Stimulated activated naive CD4-positive, alpha-beta T cell (primary cell): ENCODE results near the gene HES1.

ENCODE experiments used
- DNase-seq, 6 experiments: peaks; one replicate each; lab custom pipeline; 2025; lab: John Stamatoyannopoulos, UW

HES1 gene

DNA sequence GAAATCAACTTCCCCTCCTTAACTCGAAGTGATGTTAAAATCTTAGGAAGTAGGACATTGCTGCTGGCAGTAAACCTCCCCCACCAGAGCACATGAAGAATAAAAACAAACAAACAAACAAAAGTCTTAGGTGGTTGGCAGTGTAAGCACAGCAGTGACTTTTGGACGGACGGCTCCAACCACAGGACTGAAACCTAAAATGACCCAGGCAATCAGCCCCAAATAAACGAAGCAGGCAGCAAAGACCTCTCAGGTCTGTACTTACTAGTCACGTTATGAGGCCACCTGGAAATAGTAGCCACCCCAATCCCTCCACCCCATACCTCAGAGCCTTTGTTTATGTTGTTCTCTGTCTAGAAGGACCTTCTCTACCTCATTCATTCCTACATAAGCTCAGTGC lies 33.5 kb upstream of the HES1 start:
- DNase-seq, result no peak

DNA sequence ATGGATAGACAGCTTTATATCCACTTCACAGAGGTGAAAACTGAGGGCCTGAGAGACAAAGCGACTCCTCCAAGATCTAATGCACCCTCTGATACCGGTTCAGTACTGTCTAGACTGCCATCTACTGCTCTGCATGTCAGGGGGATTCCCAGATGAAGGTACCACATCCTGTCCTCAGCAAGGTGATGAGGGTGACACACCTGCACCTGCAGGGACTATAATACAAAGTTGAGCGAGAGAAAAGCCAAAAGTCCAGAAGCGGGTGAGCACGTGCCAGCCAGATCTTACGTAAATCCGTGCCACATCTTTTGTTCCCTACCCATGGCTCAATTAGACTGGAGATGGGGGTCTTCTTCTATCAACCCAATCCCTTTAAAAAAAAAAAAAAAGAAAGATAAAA lies 32.4 kb upstream of the HES1 start:
- peak; percentile 4 to 66 (median 48) for DNase-seq

DNA sequence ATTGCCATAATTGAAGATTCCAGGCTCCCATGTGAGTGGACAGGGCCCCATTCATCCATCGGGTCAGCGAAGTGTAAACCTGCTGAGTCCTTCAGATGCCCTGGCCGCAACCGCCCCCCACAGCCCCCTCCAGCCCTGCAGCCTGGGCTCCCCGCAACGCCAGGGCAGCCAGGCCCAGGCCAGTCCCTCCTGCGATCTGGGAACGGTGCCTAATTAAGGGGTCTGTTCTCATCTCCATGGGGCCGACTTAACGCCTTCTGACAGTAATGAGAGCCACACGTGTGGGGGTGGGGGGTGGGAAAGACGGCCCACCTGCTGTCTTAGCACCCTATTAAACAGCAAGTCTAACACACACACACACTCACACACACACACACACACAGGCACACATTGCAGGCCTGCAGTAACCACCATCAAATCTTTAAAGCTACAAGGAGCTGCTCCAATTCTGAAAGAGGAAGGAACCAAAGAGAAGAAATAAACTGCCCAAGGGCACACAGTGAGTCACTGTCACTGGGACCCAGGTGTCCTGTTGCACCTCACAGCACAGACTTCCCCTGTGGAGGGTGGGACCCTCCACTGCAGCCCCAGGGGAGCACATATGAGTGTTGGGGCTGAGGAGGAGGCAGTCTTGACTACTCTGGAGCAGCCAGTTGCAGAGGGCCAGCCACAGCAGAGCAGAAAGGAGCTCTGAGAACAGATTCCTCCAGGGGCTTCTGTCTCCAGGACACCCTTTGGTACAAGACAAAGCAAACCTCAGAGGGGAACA lies 31.8 kb upstream of the HES1 start:
- no peak for DNase-seq

DNA sequence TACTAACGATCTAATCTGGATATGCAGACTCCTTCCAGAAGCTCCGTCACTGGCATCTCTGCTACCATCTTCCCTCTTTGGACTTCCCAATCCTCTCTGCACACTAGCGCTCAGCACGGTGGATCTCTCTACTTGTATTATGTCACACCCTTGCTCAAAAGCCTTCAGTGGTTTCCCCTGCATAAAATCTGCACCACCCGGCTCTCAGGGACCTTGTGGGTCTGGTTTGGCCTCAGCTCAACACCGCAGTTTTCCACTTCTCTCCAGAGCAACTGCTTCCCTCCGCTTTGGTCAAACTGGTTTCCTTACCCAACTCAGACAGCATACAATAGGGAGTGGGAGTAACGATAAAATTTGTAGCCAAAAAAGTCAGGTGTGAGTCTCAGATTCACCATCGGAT lies 30.7 kb upstream of the HES1 start:
- no peak for DNase-seq

DNA sequence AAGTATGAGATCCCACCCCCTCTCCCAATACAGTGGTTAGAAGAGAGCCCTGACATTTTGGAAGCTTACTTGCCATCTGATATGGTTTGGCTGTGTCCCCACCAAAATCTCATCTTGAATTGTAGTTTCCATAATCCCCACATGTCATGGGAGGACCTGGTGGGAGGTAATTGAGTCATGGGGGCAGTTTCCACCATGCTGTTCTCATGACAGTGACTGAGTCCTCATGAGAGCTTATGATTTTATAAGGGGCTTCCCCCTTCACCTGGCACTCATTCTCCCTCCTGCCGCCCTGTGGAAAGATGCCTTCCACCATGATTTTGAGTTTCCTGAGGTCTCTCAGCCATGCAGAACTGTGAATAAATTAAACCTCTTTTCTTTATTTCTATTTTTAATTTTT lies 28.8 kb upstream of the HES1 start:
- DNase-seq, result no peak

DNA sequence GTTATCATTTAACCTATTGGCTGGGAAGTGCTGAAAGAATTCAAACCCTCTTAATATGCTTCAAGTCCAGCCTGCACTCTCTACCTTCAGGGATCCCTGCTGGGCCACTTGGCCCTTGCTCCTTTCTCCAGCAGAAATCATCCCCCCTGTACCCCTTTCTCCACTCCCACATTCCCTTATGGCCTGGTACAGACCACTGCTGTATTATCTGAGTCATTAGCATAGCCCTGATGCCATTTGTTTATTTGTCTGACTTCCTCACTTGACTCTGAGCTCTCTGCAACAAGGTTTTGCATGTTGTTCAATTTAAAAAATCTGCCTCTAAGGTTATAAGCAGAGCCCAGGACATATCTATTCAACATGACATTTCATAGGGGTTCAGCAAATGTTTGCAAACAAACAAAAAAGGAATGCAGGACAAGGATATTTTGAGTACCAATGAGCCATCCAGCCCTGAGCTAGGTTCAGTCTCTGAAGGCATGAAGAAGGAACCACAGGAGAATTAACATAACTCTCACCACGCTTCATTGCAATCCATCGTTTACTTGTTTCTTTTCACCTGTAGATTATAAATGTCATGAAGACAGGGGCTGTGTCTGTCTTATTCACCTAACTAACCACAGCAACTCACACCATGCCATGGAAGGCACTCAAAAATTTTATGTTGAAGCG lies 26.6 kb upstream of the HES1 start:
- no peak for DNase-seq

DNA sequence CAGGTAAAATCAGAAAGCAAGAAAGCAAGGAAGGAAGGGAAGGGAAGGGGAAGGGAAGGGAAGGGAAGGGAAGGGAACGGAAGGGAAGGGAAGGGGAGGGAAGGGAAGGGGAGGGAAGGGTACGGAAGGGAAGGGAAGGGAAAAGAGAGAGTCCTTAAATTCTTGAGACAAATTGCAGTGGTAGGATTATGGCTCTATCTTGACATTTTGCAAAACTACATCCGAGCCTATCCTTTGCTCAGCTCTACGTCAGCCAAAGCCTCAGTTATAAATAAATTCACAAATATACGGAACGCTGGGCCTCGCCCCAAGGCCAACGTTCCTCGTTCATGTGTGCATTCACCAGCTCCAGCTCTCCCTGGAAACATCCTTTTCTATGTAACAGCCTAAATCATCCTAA lies 25.5 kb upstream of the HES1 start:
- no peak for DNase-seq

DNA sequence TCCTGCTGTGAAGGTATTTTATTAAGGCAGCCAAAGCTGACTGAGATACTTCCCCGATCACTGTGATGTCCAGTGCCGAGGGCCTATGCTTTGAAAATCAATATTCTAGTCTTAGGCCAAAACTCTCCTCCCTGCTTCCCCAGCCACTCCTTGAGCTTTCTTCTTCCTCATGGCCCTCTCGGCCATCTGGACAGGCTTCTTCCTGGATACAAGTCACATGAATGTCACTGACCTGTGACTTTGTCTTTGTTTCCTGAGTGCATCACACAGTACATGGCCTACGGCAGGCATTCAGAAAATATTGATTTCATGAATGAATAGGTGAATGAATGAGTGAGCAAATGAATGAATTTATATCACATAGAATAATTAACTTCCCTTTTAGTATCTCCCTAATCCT lies 24.6 kb upstream of the HES1 start:
- DNase-seq, result no peak

DNA sequence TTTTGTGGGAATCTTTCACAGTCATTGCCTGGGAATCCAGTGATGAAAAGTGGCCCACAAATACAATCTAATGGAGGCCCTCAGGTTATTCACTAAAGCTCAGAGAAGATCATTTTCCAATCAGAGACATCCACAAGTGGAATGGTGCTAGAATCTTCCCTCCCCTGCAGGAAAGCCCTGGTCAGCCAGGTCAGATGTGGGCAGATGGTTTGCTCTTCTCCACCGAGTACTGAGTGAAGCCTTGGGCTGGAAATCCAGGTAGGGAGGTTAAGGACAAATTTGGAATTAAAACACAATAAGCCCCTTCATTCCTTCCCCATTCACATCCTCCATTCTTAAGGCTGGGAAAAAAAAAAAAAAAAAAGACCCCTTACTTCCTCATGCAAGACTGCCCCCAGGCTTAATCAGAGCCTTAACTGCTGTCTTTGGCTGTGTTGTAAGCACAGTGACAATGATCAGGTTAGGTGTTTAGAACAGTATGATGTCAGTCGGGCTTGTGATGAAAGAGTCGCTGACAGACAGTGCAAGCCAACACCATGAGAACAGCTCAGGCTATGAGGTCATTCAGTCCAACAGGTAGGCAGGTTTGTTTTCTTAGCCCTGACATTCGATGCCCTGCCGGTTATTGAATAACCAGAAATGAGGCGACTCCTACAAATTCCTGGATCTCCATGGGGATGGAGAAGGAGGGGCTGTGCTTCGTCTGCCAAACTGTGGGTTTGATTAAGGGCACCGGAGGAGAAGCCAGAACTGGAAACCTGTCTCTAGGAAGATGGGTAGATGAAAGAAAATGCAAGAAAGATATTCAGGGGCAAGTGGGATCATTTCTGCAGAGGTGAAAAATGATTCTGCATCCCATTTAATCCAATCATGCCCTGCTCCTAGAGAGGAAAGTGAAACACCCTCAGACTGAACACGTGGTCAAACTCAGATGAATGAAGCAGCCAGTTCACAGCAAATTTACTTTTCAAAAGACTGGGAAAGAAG lies 23.5 kb upstream of the HES1 start:
- DNase-seq, result no peak

DNA sequence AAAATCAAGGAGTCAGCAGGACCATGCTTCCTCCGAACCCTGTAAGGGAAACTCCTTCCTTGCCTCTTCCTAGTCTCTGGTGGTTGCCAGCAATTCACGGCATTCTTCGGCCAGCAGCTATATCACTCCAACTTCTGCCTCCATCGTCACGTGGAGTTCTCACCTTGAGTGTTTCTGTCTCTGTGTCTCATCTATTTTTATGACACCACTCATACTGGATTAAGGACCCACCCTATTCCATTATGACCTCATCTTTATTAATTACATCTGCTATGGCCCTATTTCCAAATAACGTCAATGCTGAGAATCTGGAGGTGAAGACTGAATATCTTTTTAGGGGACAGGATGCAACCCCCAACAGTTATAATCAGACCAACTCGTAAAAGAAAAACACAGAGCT lies 21.8 kb upstream of the HES1 start:
- DNase-seq, result no peak

DNA sequence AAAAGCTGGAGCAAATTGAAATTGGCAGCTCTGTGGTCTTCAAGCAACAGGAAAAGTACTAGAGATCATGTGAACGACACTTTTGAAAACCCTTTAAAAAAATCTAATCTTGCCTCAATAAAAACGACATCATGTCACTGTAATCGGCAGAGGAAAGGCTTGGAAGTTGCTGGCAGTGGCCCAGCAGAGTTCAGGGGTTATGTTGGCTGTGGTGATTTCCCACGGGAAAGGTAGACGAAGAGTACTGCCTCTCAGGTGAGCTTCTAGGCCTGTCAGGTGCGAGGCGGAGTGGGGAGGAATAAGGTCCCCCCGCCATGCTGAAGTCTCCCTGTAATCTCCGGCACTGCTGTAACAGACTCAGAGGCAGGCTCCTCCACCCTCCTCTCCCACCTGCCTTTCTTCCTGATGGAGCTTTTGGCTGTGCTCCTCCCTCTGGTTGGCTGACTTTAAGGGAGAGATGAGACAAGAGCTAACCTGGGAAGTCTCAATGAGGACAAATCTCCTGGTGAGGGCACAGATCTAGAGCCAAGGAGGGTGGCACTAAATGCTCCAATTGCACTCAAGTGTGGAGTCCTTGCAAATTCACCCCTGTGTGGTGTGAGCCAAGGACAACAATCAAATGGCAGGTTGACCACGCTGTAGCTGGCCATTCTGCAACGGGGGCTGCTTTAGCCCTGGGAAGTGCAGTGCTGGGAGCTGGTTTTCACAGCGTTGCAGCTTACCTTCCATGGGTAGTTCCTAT lies 18.7 kb upstream of the HES1 start:
- no peak for DNase-seq

DNA sequence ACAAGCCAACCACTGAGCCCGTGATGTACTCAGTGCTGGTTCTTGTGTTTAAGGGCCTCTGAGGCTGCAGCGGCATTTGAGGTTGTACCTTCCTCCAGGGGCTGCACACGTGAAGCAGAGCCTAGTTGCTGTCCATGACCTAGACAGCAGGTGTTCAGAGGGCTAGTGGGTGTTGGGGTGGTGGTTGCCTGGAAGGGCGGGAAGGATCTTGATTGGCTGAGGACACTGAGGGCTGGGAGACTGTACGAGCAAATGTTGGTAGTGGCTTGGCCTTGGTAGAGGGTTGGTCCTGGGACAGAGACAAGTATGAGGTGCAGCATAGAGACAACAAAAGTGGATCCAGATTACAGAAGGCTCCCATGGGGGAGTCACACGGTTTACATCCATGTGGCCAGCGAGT lies 17.0 kb upstream of the HES1 start:
- DNase-seq, result no peak

DNA sequence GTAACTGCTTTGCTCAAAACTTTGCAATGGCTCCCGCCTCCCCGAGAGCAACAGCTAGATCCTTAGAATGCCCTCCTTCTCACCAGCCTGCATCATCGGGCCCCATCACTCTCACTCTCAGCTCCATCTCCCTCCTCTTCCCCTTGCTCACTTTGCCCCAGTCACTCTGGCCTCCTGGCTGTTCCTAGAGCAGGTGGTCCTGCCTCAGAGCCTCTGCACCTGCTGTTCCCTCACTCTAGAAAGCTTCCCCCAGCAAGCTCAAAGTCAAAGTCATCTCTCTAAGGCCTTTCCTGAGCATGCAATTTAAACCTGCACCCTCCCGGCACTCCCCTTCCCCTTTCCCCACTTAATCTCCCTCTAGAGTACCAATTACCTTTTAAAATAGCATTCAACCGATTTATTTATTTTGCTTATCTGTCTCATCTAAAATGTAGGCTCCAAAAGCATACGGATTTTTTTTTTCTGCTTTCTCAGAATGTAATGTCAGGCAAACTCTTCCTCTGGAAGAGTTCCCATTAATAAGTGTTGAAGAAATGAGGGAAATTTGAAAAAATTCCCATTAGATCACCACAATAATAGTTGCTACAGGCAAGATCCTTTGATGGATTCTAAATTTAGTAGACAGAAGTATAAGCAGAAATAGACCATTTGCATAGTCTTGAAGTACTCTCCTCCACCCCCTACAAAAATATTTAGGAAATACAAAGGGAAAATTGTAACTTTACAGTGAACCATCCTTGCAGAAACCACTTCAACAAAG lies 15.9 kb upstream of the HES1 start:
- DNase-seq, result no peak

DNA sequence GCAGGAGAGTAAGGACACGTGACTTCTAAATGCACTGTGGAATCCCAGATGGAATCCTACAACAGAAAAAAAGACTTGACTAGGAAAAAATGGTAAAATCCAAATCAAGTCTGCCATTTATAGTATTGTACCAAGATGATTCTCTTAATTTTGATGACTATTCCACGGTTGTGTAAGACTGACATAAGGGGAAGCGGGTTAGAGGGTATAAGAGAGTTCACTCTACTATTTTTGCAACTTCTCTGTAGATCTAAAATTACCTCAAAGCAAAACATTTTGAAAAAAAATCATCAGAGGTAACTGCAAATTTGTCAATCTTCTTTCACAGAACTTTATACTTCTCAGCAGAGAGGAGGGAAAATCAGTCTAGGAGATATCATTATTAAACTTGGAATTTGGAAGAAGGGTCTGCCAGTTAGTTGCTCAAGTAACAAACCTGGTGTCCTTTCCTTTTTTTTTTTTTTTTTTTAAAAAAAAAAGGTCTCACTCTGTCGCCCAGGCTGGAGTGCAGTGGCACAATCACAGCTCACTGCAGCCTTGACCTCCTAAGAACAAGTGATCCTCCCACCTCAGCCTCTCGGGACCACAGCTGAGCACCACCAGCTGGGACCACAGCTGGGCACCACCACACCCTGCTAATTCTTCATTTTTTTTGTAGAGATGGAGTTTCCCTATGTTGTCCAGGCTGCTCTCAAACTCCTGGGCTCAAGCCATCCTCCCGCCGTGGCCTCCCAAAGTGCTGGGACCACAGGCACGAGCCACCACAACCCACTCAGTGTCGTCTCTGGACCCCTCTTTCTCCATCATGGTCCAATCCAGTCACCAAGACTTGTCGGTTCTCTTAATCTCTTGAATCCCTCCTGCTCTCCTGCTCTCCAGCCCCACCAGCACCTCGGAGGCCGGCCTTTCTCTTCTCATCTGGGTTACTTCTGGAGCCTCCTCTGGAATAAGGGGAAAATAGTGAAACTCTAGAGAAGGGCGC lies 14.9 kb upstream of the HES1 start:
- DNase-seq, result no peak

DNA sequence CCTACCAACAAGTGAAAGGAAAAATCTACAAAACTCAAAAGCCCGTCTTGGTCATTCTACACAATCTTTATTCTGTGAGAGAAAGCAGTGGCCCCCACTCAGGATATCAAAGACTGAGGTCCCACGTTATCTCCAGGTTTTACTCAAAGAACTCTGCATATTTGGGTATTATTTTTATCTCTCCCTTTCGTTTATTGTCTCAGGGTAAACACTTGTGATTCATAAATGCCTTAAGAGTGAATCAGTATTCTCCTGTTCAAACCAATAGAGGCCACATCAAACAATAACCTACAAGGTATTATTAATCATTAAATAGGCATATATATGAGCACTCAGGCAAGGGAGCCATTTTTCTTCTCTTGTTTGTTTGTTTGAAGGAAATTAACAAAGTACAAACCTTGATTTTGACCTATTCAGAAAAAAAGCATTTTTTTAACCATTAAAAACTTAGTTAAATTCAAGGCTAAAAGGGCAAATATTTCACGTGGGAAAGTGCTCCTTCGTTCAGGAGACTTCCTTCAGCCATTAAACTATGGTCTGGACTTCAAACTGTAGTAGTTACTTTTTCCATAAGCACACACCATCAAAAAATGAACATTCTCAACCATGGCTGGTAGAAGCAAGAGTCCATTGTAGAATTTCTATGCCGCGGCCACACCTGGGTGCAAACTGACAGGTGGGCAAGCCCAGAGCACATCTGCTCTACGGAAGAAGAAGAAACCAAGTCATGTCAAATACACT lies 13.9 kb upstream of the HES1 start:
- no peak for DNase-seq

DNA sequence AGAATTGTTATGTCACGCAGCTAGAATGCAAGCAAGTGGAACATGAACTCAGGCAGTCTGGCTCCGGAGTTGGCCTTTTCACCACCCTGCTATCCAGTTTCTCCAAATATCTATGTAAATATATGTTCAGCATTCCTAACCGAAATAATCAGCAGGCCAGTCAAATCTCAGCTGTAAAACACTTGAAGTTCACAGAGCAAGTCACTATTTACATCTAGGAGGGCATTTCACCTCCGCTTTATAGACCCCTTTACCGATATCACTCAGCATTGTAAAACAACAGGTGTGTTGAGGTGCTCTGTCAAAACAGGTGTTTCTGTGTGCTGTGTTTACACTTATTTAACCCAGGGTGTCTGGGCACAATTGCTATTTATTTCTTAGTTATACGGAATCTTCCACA lies 12.2 kb upstream of the HES1 start:
- DNase-seq, result no peak

DNA sequence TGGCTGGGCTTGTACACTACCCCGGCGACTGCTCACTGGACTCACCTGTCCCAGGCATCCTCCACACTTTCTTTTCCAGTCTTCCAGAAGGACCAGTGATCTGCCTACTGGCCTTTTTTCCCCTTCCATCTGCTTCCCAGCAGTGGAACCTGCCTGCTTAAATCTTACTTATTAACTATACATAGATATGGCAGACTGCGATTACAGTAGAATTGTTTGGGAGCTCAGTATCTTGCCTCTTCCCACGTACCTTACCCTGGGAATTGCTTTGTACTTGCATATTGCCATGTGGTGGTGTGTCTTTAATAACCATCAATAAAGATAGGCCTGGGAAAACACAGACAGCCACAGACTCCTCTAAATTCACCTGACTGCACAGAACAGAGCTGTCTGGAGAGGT lies 11.8 kb upstream of the HES1 start:
- no peak for DNase-seq

DNA sequence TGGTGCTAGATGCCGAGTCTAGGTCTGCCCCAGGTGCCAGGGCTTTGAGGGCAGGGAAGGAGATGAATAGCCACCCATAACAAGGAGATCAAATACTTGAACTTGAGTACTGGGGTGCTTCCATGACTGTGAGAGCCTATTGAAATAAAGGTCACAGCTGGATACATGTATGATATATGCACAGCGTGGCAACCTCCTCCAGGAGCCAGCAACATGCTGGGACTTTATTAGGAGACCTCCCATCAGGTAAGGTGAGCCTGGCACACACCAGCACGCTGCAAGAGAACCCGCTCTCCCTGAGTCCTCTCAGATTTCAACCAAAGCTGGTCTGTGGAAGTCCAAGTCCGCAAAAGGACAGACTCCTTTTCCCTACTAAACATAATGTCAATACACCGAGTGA lies 10.5 kb upstream of the HES1 start:
- DNase-seq, result no peak

DNA sequence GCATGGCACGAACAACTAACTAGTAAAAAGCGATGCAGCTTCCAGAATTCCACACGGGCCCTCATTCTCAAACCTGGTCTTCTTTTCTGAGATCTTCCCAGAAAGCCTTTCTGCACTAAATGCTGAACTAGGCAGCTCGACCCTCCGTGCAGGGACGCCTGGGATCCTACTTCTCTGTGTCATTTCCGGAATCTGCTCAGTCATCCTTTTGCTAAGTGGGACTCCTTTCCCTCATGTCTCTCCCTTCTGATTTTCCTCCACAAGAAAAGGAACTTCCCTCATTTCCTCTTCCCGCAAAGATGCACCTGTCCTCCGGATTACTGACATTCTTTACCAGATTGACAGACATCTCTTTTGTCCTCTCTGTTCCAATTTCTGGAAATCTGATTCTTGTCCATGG lies 9.2 kb upstream of the HES1 start:
- DNase-seq, result no peak
